GM18867 (cell line): ENCODE measurements around the gene EEF1A1.
"Not testable (repeated sequence)": the region's sequence is repeated elsewhere in the genome, so short reads cannot be mapped to it uniquely, and the experiment has no call there.

Experiments
- ATAC-seq: cut with Tn5 transposase; IDR thresholded peaks from one replicate; pipeline ENCODE4 v1.9.1; 2021; ENCODE audit warnings: mild to moderate bottlenecking, moderate library complexity; ENCODE audit not compliant: unreplicated experiment

The EEF1A1 gene

DNA sequence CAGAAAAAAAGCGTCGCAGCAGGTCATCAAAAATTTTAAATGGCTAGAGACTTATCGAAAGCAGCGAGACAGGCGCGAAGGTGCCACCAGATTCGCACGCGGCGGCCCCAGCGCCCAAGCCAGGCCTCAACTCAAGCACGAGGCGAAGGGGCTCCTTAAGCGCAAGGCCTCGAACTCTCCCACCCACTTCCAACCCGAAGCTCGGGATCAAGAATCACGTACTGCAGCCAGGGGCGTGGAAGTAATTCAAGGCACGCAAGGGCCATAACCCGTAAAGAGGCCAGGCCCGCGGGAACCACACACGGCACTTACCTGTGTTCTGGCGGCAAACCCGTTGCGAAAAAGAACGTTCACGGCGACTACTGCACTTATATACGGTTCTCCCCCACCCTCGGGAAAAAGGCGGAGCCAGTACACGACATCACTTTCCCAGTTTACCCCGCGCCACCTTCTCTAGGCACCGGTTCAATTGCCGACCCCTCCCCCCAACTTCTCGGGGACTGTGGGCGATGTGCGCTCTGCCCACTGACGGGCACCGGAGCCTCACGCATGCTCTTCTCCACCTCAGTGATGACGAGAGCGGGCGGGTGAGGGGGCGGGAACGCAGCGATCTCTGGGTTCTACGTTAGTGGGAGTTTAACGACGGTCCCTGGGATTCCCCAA lies at the start of gene EEF1A1:
Gene EEF1A1, minus strand, starts transcription at position 345 of the 663 bp plus-strand sequence. CDS start 1,006 bp downstream, outside the sequence.
- peak; percentile 65 for ATAC-seq

DNA sequence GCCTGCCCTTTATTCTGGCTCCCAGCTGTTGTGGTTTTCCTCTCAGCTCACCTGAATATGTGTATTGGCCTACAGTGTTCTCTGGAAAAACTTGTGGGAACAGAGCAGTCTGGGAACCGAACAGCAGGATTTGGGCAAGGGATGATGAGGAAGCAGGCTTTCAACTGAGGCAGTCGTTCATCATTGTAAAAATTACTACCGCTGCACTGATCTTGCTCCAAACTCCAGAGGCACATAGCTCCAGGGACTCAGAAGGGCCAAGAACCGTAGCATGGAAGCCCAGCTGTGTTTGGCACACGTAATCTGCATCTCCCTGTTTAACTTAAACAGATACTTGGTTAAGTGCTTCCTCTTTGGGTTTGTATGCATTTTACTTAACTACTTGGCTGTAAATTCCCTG lies 48.3 kb upstream of the EEF1A1 start:
- no peak for ATAC-seq

- ATAC-seq, result no peak
Measured at GRCh38 chr6:73566954-73567591, 46.2 kb upstream of the EEF1A1 start.

- ATAC-seq, result not testable (repeated sequence)
Measured at GRCh38 chr6:73566486-73566871, 45.6 kb upstream of the EEF1A1 start.

DNA sequence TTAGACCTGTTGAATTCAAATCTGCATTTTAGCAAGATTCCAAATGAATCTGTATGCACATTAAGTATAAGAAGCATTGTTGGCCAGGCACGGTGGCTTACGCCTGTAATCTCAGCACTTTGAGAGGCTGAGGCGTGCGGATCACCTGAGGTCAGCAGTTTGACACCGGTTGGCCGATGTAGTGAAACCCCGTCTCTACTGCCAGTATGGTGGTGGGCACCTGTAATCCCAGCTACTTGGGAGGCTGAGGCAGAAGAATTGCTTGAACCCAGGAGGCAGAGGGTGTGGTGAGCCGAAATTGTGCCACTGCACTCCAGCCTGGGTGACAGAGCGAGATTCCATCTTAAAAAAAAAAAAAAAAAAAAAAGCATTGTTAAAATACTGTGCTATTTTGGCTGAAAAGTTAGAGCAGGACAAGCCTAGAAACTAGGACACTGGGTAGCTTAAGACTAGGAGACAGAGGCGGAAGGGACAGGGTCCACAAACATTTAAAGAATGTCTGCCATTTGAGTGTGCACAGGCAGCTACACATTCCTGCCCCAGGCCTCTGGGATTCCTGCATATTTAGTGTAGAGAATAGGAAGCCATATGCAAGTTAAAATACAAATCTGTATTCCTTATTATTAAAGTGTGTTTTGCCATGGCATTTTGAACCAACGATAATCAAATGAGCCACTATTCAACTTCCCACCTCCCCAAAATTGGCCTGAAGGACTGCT lies 45.1 kb upstream of the EEF1A1 start:
- ATAC-seq, result no peak

DNA sequence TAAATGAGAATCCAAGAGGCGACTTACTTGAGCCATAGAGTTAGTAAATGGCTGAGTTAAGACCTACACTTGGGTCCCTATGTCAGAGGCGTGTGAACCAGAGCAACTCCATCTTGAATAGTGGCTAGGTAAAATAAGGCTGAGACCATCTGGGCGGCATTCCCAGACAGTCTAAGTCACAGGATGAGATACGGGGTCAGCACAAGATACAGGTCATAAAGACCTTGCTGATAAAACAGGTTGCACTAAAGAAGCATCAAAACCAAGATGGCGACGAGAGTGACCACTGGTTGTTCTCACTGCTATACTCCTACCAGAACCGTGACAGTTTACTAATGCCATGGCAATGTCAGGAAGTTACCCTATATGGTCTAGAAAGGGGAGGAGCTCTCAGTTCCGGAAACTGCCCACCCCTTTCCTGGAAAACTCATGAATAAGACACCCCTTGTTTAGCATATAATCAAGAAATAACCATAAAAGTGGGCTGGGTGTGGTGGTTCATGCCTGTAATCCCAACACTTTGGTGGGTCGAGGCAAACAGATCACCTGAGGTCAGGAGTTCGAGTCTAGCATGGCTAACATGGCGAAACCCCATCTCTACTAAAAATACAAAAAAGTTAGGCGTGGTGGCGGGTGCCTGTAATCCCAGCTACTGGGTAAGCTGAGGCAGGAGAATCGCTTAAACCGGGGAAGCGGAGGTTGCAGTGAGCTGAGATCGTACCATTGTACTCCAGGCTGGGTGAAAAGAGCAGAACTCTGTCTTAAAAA lies 43.9 kb upstream of the EEF1A1 start:
- ATAC-seq, result no peak

- ATAC-seq, result no peak
Measured at GRCh38 chr6:73562558-73562957, 41.7 kb upstream of the EEF1A1 start.

DNA sequence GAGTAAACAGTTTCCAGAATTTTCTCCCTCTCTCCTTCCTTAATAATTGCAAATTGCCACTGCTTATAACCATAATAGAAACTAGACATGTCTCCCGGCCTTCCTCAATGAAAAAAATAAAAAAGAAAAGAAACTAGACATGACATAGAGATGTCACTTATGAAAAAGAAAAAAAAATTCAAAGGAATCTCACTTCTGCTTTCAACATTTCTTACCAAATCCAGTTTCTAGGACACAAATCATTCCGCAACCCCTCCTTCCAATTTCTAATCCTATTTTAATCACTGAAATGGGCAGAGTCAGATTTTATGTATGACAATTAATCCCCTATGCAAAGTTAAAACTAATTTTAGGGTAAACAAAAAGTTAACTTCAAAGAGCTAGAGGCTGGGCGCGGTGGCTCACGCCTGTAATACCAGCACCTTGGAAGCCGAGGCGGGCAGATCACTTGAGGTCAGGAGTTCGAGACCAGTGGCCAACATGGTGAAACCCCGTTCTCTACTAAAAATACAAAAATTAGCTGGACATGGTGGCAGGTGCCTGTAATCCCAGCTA lies 40.1 kb upstream of the EEF1A1 start:
- peak; percentile 61 for ATAC-seq

GRCh38 chr6:73560182-73560732 lies 39.4 kb upstream of the EEF1A1 start:
- peak; percentile 50 for ATAC-seq

DNA sequence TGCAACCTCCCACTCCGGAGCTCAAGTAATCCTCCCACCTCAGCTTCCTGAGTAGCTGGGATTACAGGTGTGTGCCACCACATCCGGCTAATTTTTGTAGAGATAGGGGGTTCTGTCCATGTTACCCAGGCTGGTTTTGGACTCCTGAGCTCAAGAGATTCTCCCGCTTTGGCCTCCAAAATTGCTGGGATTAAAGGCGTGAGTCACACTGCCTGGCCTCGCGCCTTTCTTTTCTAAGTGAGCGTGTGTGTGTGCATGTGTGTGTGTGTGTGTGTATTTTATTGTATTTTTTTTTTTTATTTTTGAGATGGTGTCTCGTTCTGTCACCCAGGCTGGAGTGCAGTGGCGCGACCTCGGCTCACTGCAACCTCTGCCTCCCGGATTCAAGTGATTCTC lies 38.6 kb upstream of the EEF1A1 start:
- ATAC-seq, result not testable (repeated sequence)

- peak; percentile 65 for ATAC-seq
Measured at GRCh38 chr6:73558624-73559398, 38.0 kb upstream of the EEF1A1 start.

GRCh38 chr6:73556836-73557235 lies 36.0 kb upstream of the EEF1A1 start:
- ATAC-seq, result no peak

GRCh38 chr6:73555380-73555949 lies 34.6 kb upstream of the EEF1A1 start:
- not testable (repeated sequence) for ATAC-seq

GRCh38 chr6:73551115-73551514 lies 30.3 kb upstream of the EEF1A1 start:
- not testable (repeated sequence) for ATAC-seq

DNA sequence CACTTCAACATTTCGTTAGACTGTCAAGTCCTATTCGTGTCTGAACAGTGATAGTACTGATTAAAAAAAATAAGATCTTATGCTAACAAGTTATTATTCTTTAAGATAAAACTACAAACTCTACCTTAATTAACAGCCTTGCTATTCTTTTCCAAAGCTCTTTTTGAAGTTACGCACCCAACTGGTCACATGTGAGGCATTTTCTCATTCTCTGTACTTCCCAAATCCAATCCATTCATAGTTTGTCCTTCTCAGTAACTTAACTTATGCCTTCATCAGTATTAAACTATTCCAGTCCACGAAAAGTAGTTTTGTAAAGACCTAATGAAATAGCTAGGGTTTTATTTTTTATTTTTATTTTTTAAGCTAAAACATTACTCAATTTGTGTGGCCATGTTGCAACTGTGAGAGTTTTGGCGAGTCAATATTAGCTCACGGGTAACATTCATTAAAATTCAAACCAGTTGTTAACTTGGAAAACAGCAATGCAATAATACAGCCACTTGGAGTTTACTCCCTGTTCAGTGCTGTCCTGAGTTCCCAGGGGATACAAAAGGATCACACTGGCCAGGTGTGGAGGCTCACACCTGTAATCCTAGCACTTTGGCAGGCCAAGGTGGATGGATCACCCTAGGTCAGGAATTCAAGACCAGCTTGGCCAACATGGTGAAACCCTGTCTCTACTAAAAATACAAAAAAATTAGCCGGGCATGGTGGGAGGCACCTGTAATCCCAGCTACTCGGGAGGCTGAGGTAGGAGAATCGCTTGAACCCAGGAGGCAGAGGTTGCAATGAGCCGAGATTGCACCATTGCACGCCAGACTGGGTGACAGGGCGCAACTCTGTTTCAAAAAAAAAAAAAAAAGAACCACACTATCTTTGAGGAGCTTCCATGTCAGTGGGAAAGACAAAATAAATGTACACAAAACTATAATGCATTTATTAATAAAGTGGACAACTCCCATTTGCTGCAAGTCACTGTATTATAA lies 27.9 kb upstream of the EEF1A1 start:
- ATAC-seq, result no peak

DNA sequence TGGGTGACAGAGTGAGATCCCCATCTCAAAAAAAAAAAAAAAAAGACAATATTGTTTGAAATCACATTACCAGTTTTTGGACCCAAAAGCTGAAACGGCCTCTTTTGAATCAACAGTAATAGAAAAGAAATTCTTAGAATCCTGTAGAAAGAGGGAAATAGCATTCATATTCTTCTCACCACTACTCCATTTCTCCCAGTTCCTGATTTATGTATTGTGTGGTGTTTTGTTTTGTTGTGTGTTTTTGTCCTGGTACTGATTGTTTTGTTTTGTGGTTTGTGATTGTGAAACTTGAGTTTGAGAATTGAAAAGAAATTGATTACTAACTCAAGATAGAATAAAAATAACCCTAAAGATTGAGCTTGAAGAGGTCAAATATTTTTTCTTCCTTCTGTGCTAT lies 26.2 kb upstream of the EEF1A1 start:
- ATAC-seq, result no peak

- ATAC-seq, result no peak
Measured at GRCh38 chr6:73542891-73543290, 22.1 kb upstream of the EEF1A1 start.

GRCh38 chr6:73542481-73542880 lies 21.6 kb upstream of the EEF1A1 start:
- ATAC-seq, result not testable (repeated sequence)
